ENCODE data around the gene ATXN1L. TPM values are rescaled to one million over a fixed set of nuclear protein-coding genes. Genes with fewer than 3 reads are reported as not detected.

ATXN1L gene
- total RNA-seq, 2 donors from 2014 or later = 19.4 to 26.1 TPM

Other genes starting within 250 kb of the ATXN1L start
- 10 to 100 TPM; 51.0 to 79.0 TPM for gene MARVELD3, start 219.8 kb upstream of the ATXN1L start, total RNA-seq
- gene PHLPP2, start 121.3 kb upstream of the ATXN1L start, total RNA-seq = 10 to 100 TPM; 23.5 to 53.1 TPM
- 100 to 1,000 TPM; 101 to 102 TPM for gene AP1G1, start 37.1 kb upstream of the ATXN1L start, total RNA-seq
- 10 to 100 TPM in 1 of 2 donors, 1 to 10 TPM in 1; 6.3 to 10.1 TPM for gene ZNF821, start 38.2 kb downstream of the ATXN1L start, total RNA-seq
- 100 to 1,000 TPM; 180 to 304 TPM for gene IST1, start 49.6 kb downstream of the ATXN1L start, total RNA-seq
- gene PKD1L3, start 154.4 kb downstream of the ATXN1L start, total RNA-seq = under 1 TPM; 0.05 to 0.07 TPM
- gene DHODH, start 162.8 kb downstream of the ATXN1L start, total RNA-seq = 1 to 10 TPM; 4.3 to 9.4 TPM
- 10 to 100 TPM in 1 of 2 donors, 1 to 10 TPM in 1; 5.7 to 27.6 TPM for gene HP, start 208.5 kb downstream of the ATXN1L start, total RNA-seq
- under 1 TPM in 1 of 2 donors, not detected in 1; 0.69 TPM for gene HPR, start 217.2 kb downstream of the ATXN1L start, total RNA-seq
- 10 to 100 TPM; 10.1 to 13.7 TPM for gene TXNL4B, start 247.6 kb downstream of the ATXN1L start, total RNA-seq
- gene DHX38, start 247.9 kb downstream of the ATXN1L start, total RNA-seq = 10 to 100 TPM; 41.7 to 79.3 TPM